B cell (primary cell): ENCODE results near the gene TGFBR2. TPM values are rescaled to one million over a fixed set of nuclear protein-coding genes. Genes with fewer than 3 reads are reported as not detected.

Experiments
- ATAC-seq: fragments of 200-7000 bp; cut with Tn5 transposase; one replicate; pipeline ENCODE4 v1.10.0; 2021; ENCODE audit warnings: low read depth, mild to moderate bottlenecking, moderate number of reproducible peaks, moderate library complexity
- CTCF ChIA-PET: fragments of 350-600 bp; sonication (Branson Sonifier 250); formaldehyde crosslinking; loops from one replicate; lab custom pipeline; 2021; ENCODE audit warnings: antibody characterized with exemption, inconsistent platforms; lab: Charles Lee
- POLR2A ChIA-PET: fragments of 350-600 bp; sonication (Branson Sonifier 250); formaldehyde crosslinking; loops from one replicate; lab custom pipeline; 2021; ENCODE audit warnings: antibody characterized with exemption; lab: Charles Lee
- DNase-seq: peaks from one replicate; pipeline ENCODE4 v3.0.0; 2013
- H2AFZ ChIP-seq: 2 replicates; pipeline ENCODE4 v1.6.1; 2012; ENCODE audit warnings: mild to moderate bottlenecking, low read depth, low read length; ENCODE audit not compliant: insufficient read depth, poor library complexity, severe bottlenecking
- H3K27ac ChIP-seq, 2 donors: 1 replicate in 1 of 2; 2 replicates in 1 of 2; pipeline ENCODE4 v1.5.1; 2012 to 2013; ENCODE audit warnings: low read length in 2 of 2, mild to moderate bottlenecking in 2 of 2, moderate library complexity in 1 of 2
- H3K27me3 ChIP-seq, 4 experiments: fragments of 200-600 bp in 1 of 4; sonication (generic) in 1 of 4; replicated peaks in 1 of 4; 1 replicate in 2 of 4; 2 replicates in 2 of 4; pipeline versions ENCODE4 v1.6.1 to v1.7.0; 2013 to 2016; ENCODE audit warnings: low read length in 3 of 4, mild to moderate bottlenecking in 2 of 4, mixed read lengths in 1 of 4, moderate library complexity in 1 of 4; ENCODE audit not compliant: insufficient read depth in 4 of 4, control insufficient read depth in 3 of 4; ENCODE audit errors: control extremely low read depth in 1 of 4
- H3K36me3 ChIP-seq, 2 experiments: replicated peaks in 1 of 2; 1 replicate in 1 of 2; 2 replicates in 1 of 2; pipeline versions ENCODE4 v1.6.1 to v1.7.1; 2013; ENCODE audit warnings: low read length in 1 of 2; ENCODE audit not compliant: insufficient read depth in 2 of 2, control insufficient read depth in 1 of 2; ENCODE audit errors: control extremely low read depth in 1 of 2, extremely low read depth in 1 of 2
- H3K4me1 ChIP-seq, 2 donors: fragments of 200-600 bp in 1 of 2; sonication (generic) in 1 of 2; 1 replicate in 1 of 2; 2 replicates in 1 of 2; pipeline versions ENCODE4 v1.5.1 to v1.6.1; 2013 to 2017; ENCODE audit warnings: low read length in 2 of 2; ENCODE audit not compliant: control insufficient read depth in 2 of 2, insufficient read depth in 2 of 2
- H3K4me2 ChIP-seq: replicated peaks from 2 replicates; pipeline ENCODE3; 2012; ENCODE audit warnings: mild to moderate bottlenecking, low read depth, low read length; ENCODE audit not compliant: poor library complexity, severe bottlenecking
- H3K4me3 ChIP-seq, 5 experiments: fragments of 200-600 bp in 1 of 5; sonication (generic) in 1 of 5; 1 replicate in 3 of 5; 2 replicates in 2 of 5; pipeline versions ENCODE4 v1.5.1 to v1.7.0; 2011 to 2016; ENCODE audit warnings: low read length in 4 of 5, mild to moderate bottlenecking in 4 of 5, low read depth in 2 of 5, control low read depth in 1 of 5, moderate library complexity in 1 of 5; ENCODE audit not compliant: insufficient read depth in 1 of 5; ENCODE audit errors: control extremely low read depth in 1 of 5, extremely low read depth in 1 of 5
- H3K79me2 ChIP-seq: fragments of 200-600 bp; sonication (generic); one replicate; pipeline ENCODE4 v1.6.0; 2016; ENCODE audit warnings: low read length; ENCODE audit not compliant: control insufficient read depth, insufficient read depth
- H3K9ac ChIP-seq: fragments of 200-600 bp; sonication (generic); 2 replicates; pipeline ENCODE4 v1.6.1; 2017; ENCODE audit warnings: mild to moderate bottlenecking, low read length, moderate library complexity
- H3K9me3 ChIP-seq, 3 donors: one replicate each; pipeline versions ENCODE4 v1.6.1 to v1.7.1; 2013; ENCODE audit warnings: low read length in 2 of 3; ENCODE audit not compliant: control insufficient read depth in 2 of 3, insufficient read depth in 1 of 3; ENCODE audit errors: control extremely low read depth in 1 of 3
- H4K20me1 ChIP-seq: 2 replicates; pipeline ENCODE4 v1.6.0; 2012; ENCODE audit warnings: mild to moderate bottlenecking, low read length; ENCODE audit not compliant: insufficient read depth, control insufficient read depth, poor library complexity, severe bottlenecking
- H3K27ac Mint-ChIP-seq: one replicate; pipeline ENCODE4 v1.8.0; 2021; ENCODE audit warnings: mixed read lengths
- H3K27me3 Mint-ChIP-seq: one replicate; pipeline ENCODE4 v1.8.0; 2021; ENCODE audit warnings: mixed read lengths
- H3K4me1 Mint-ChIP-seq: one replicate; pipeline ENCODE4 v1.8.0; 2021; ENCODE audit warnings: mixed read lengths
- H3K4me3 Mint-ChIP-seq: one replicate; pipeline ENCODE4 v1.8.0; 2021; ENCODE audit warnings: mixed read lengths
- H3K9me3 Mint-ChIP-seq: one replicate; pipeline ENCODE4 v1.8.0; 2022; ENCODE audit warnings: mixed read lengths; ENCODE audit not compliant: insufficient read depth
- CTCF ChIP-seq: fragments of 200-600 bp; IDR thresholded peaks from one replicate; pipeline ENCODE4 v1.8.0; 2022; ENCODE audit warnings: antibody characterized with exemption, mild to moderate bottlenecking
- EZH2 ChIP-seq: IDR thresholded peaks from 2 replicates; pipeline ENCODE4 v1.6.1; 2012; ENCODE audit warnings: borderline replicate concordance, low read depth, mild to moderate bottlenecking, moderate library complexity, low read length; ENCODE audit not compliant: insufficient read depth, poor library complexity, severe bottlenecking
- WGBS: methylation state at CpG from one replicate; pipeline ENCODE4 v1.1.5; 2013; ENCODE audit warnings: missing lambda C conversion rate; ENCODE audit not compliant: insufficient coverage; 5-methylcytosine and 5-hydroxymethylcytosine counted together
- intact Hi-C: fragments of 100-400 bp; cut with micrococcal nuclease; formaldehyde crosslinking; loops from one replicate; pipeline ENCODE4 v1.10.0; 2022
- polyA plus RNA-seq: library from polyadenylated mRNA; depleted of rRNA; stranded (reverse); fragments of >200 nt; gene quantifications from 2 replicates; pipeline ENCODE4 v1.2.3, GENCODE V29; 2012
- total RNA-seq, 2 donors: library from RNA; stranded (reverse); fragments of 120-200 nt in 1 of 2; gene quantifications; 1 replicate in 1 of 2; 2 replicates in 1 of 2; pipeline versions ENCODE4 v1.2.3 to v1.2.4, GENCODE V29; 2013 to 2022

The TGFBR2 gene
- total and polyA plus RNA-seq, 2 donors (not counting 1 experiment from before 2014, with no cell fraction given): 68.7 to 189 TPM

- CTCF ChIA-PET: interaction anchor here (0.7 to 1.4 kb wide), 2 partner anchors 386 to 692 kb away, joined by 3 to 4 read pairs; no protein-coding TSS in a partner anchor
- WGBS: 75% methylated on average over 2 of the region's 2 CpGs
Measured at GRCh38 chr3:30733696-30734095, 127.3 kb downstream of the TGFBR2 start.

More at GRCh38 chr3:30733696-30734095, 127.3 kb downstream of the TGFBR2 start:
- H3K4me1 ChIP-seq: no peaks in the 10 kb centered on the region
- Mint-ChIP-seq H3K9me3 (peaks cover 2% of the 10 kb centered on the region), H3K27ac (no peak overlapping the region), H3K4me1 (no peaks in the 10 kb centered on the region), H3K4me3 (no peak overlapping the region), H3K27me3 (peaks cover 19% of the 10 kb centered on the region)
- H3K4me2 ChIP-seq: no peak overlapping the region
- H3K36me3 ChIP-seq: no peaks in the 10 kb centered on the region
- H3K9me3 ChIP-seq: no peaks in the 10 kb centered on the region
- no peaks in the 10 kb centered on the region for H3K79me2 ChIP-seq
- POLR2A ChIA-PET: no interaction called here
- no peaks in the 10 kb centered on the region for H4K20me1 ChIP-seq
- H3K4me3 ChIP-seq: no peak overlapping the region
- H3K27me3 ChIP-seq: no peaks in the 10 kb centered on the region
- no peak overlapping the region for H3K9ac ChIP-seq
- TF ChIP-seq CTCF (no peak), EZH2 (no peak)
- no peak overlapping the region for H2AFZ ChIP-seq
- no peak overlapping the region for H3K27ac ChIP-seq
- ATAC-seq (no peak), DNase-seq (no peak)
- intact Hi-C loops: no loop called here
